Activated T-cell treated with anti-CD3 and anti-CD28 coated beads for 24 hours (primary cell): ENCODE measurements around the gene GALT.

Experiments
- DNase-seq: peaks from one replicate; pipeline ENCODE4 v3.0.0-alpha.2; 2020; ENCODE audit warnings: low read depth

The GALT gene

GRCh38 chr9:34646211-34647083 is at the start of gene GALT:
Gene GALT (plus strand): TSS chr9:34646675. CDS start chr9:34646705, 30 bp downstream.
- DNase-seq, result peak; percentile 95

GRCh38 chr9:34599546-34599945 is 46.9 kb upstream of the GALT start:
- no peak for DNase-seq

GRCh38 chr9:34600908-34601307 is 45.6 kb upstream of the GALT start:
- no peak for DNase-seq

GRCh38 chr9:34601937-34602573 is 44.4 kb upstream of the GALT start:
- DNase-seq, result no peak

GRCh38 chr9:34603610-34604231 is 42.8 kb upstream of the GALT start:
- DNase-seq, result peak; percentile 74

GRCh38 chr9:34606190-34606589 is 40.3 kb upstream of the GALT start:
- no peak for DNase-seq

- DNase-seq, result no peak
Measured at GRCh38 chr9:34606905-34607304, 39.6 kb upstream of the GALT start.

- DNase-seq, result no peak
Measured at GRCh38 chr9:34607331-34607730, 39.1 kb upstream of the GALT start.

- DNase-seq, result no peak
Measured at GRCh38 chr9:34610434-34611206, 35.9 kb upstream of the GALT start.

- no peak for DNase-seq
Measured at GRCh38 chr9:34611251-34611810, 35.1 kb upstream of the GALT start.

- DNase-seq, result peak; percentile 83
Measured at GRCh38 chr9:34611811-34612787, 34.4 kb upstream of the GALT start, which contains the start of gene RPP25L. Gene RPP25L (minus strand): TSS chr9:34612097. CDS start chr9:34611296, 801 bp downstream.

- peak; percentile 63 for DNase-seq
Measured at GRCh38 chr9:34612788-34613390, 33.6 kb upstream of the GALT start.

GRCh38 chr9:34615132-34615531 is 31.3 kb upstream of the GALT start:
- no peak for DNase-seq

- DNase-seq, result peak; percentile 87
Measured at GRCh38 chr9:34620061-34620994, 26.1 kb upstream of the GALT start, which contains the start of gene DCTN3. Gene DCTN3 (minus strand): TSS chr9:34620495. CDS start chr9:34620464, 31 bp downstream.

- DNase-seq, result no peak
Measured at GRCh38 chr9:34623374-34624235, 22.9 kb upstream of the GALT start.

- no peak for DNase-seq
Measured at GRCh38 chr9:34624475-34625185, 21.8 kb upstream of the GALT start.

GRCh38 chr9:34625186-34625486 is 21.3 kb upstream of the GALT start:
- no peak for DNase-seq
